SK-N-SH (cell line): ENCODE results near the gene LIPM.

ENCODE experiments used
- EP300 ChIP-seq, 2 experiments: IDR thresholded peaks; 2 replicates each; pipeline versions ENCODE4 v1.4.0 to v1.6.1; 2012; ENCODE audit warnings: borderline replicate concordance in 1 of 2, low read depth in 1 of 2, low read length in 1 of 2
- MAX ChIP-seq: IDR thresholded peaks from 2 replicates; pipeline ENCODE4 v1.4.0; 2012; ENCODE audit warnings: low read depth
- POLR2AphosphoS5 ChIP-seq: IDR thresholded peaks from 2 replicates; pipeline ENCODE4 v1.6.1; 2012; ENCODE audit warnings: low read depth, low read length
- RCOR1 ChIP-seq: fragments of 150-350 bp; IDR thresholded peaks from 2 replicates; pipeline ENCODE4 v1.6.1; 2017; ENCODE audit warnings: antibody characterized with exemption, low read length
- TF ChIP-seq, protein P1 (sequence below): fragments of 200-600 bp; sonication (generic); IDR thresholded peaks from 2 replicates; pipeline ENCODE4 v1.6.1; 2017; ENCODE audit warnings: antibody characterized with exemption, mild to moderate bottlenecking, moderate library complexity

DNA sequence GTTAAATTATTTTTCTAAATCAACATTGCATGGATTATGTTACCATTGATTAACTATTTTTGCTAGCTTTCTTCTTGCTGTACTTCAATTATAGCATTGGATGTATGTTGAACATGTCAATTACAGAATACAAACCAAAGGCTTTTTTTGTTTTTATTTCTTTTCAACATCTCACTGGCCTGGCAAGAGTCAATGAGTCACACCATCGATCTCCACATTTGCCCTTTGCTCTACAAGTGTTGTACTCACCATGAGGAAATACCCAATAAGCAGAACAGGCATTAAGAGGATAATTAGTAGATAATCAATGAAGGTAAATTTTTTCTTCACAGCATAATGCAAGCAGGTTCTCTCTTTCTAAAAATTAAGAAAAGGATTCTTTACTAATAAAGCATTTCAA, 25.8 kb downstream of the LIPM start:
- TF ChIP-seq POLR2AphosphoS5 (no peak), EP300 (IDR thresholded peaks at IDR 0.05; ENCODE audit: borderline replicate concordance in 1 of 2, low read depth in 1 of 2, low read length in 1 of 2) (no peak), MAX (no peak), RCOR1 (no peak)
- TF ChIP-seq, protein P1, sequence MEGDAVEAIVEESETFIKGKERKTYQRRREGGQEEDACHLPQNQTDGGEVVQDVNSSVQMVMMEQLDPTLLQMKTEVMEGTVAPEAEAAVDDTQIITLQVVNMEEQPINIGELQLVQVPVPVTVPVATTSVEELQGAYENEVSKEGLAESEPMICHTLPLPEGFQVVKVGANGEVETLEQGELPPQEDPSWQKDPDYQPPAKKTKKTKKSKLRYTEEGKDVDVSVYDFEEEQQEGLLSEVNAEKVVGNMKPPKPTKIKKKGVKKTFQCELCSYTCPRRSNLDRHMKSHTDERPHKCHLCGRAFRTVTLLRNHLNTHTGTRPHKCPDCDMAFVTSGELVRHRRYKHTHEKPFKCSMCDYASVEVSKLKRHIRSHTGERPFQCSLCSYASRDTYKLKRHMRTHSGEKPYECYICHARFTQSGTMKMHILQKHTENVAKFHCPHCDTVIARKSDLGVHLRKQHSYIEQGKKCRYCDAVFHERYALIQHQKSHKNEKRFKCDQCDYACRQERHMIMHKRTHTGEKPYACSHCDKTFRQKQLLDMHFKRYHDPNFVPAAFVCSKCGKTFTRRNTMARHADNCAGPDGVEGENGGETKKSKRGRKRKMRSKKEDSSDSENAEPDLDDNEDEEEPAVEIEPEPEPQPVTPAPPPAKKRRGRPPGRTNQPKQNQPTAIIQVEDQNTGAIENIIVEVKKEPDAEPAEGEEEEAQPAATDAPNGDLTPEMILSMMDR = no peak
